Spleen (tissue), 11 donors: Measurements from ENCODE around the gene PIGB. TPM values are rescaled to one million over a fixed set of nuclear protein-coding genes. Genes with fewer than 3 reads are reported as not detected.

ENCODE experiments used
- DNase-seq: peaks from one replicate; pipeline ENCODE4 v3.0.0-alpha.2; 2020
- H3K27ac ChIP-seq, 8 donors: fragments of 200-600 bp; sonication (generic) in 7 of 8; 1 replicate in 4 of 8; 2 replicates in 4 of 8; pipeline versions ENCODE4 v1.5.0 to v1.8.0; 2016 to 2021; ENCODE audit warnings: inconsistent platforms in 4 of 8, mild to moderate bottlenecking in 4 of 8, moderate library complexity in 1 of 8
- H3K27me3 ChIP-seq, 7 donors: fragments of 200-600 bp; sonication (generic) in 6 of 7; replicated peaks in 1 of 7; 1 replicate in 4 of 7; 2 replicates in 3 of 7; pipeline versions ENCODE4 v1.5.0 to v1.8.0; 2016 to 2021; ENCODE audit warnings: inconsistent platforms in 3 of 7, mild to moderate bottlenecking in 1 of 7
- H3K36me3 ChIP-seq, 6 donors: fragments of 200-600 bp; sonication (generic) in 5 of 6; 1 replicate in 4 of 6; 2 replicates in 2 of 6; pipeline versions ENCODE4 v1.5.0 to v1.8.0; 2016 to 2021; ENCODE audit warnings: inconsistent platforms in 2 of 6
- H3K4me1 ChIP-seq, 6 donors: fragments of 200-600 bp; sonication (generic) in 5 of 6; 1 replicate in 3 of 6; 2 replicates in 3 of 6; pipeline versions ENCODE4 v1.5.0 to v1.8.0; 2016 to 2021; ENCODE audit warnings: inconsistent platforms in 3 of 6
- H3K4me3 ChIP-seq, 8 donors: fragments of 200-600 bp; sonication (generic) in 7 of 8; 1 replicate in 4 of 8; 2 replicates in 4 of 8; pipeline versions ENCODE4 v1.5.0 to v1.8.0; 2016 to 2021; ENCODE audit warnings: inconsistent platforms in 4 of 8, mild to moderate bottlenecking in 4 of 8, moderate library complexity in 2 of 8
- H3K9me3 ChIP-seq, 8 donors: fragments of 200-600 bp; sonication (generic) in 7 of 8; 1 replicate in 4 of 8; 2 replicates in 4 of 8; pipeline versions ENCODE4 v1.5.0 to v1.8.0; 2016 to 2021; ENCODE audit warnings: inconsistent platforms in 4 of 8
- CTCF ChIP-seq, 11 experiments: fragments of 200-600 bp in 7 of 11; fragments of 450-650 bp in 4 of 11; sonication (generic) in 4 of 11; IDR thresholded peaks in 8 of 11; conservative IDR thresholded peaks in 3 of 11; 1 replicate in 7 of 11; 2 replicates in 4 of 11; pipeline versions ENCODE4 v1.4.0 to v1.8.0; 2016 to 2021; ENCODE audit warnings: antibody characterized with exemption in 11 of 11, inconsistent platforms in 4 of 11, mild to moderate bottlenecking in 1 of 11
- POLR2A ChIP-seq, 3 donors: fragments of 450-650 bp; IDR thresholded peaks; one replicate each; pipeline ENCODE4 v1.5.1; 2017; ENCODE audit warnings: antibody characterized with exemption in 3 of 3, mild to moderate bottlenecking in 1 of 3
- POLR2AphosphoS5 ChIP-seq, 3 donors: sonication (generic); formaldehyde crosslinking; IDR thresholded peaks; one replicate each; pipeline ENCODE4 v1.5.1; 2017; ENCODE audit warnings: antibody characterized with exemption in 3 of 3
- WGBS, 5 donors: extraction: QIAGEN DNeasy Blood & Tissue Kit in 3 of 5; methylation state at CpG; one replicate each; pipeline versions ENCODE4 v1.1.5 to v1.1.7; 2013 to 2018; 5-methylcytosine and 5-hydroxymethylcytosine counted together
- intact Hi-C: fragments of 100-400 bp; cut with DNase I; formaldehyde crosslinking; loops from one replicate; pipeline ENCODE4 v1.15.0; 2023; ENCODE audit warnings: low total_unique reads
- polyA plus RNA-seq, 3 donors: library from polyadenylated mRNA; stranded (reverse); fragments of 200-250 nt; gene quantifications; one replicate each; pipeline ENCODE4 v1.2.1, GENCODE V29; 2013
- total RNA-seq, 7 donors: library from RNA; depleted of rRNA in 3 of 7; stranded (reverse); fragments of >200 nt in 3 of 7; fragmentation: NEBNext Ultra II Directional in 4 of 7; extraction: Animal tissue kit (Norgen Biotek cat#: 25700) in 4 of 7; gene quantifications; one replicate each; pipeline versions ENCODE4 v1.1.0 to v1.2.1, GENCODE V29; 2016 to 2021
- donor health status: healthy with polysubstance abuse.
- donor health status: DM: no; HTN: no; CAD: no; lungs with moderate emphysema.
- donor health status: DM: no; HTN: no; CAD: no.
- donor health status: Bipolar disorder and iron deficiency.
- donor health status: healthy.
- donor health status: DM: no; HTN: no; CAD: no.
- donor health status: DM: yes; HTN: yes; CAD: no.

PIGB gene
- total and polyA plus RNA-seq, 10 donors, result 13.5 to 37.5 (median 23.2) TPM

GRCh38 chr15:55356985-55357585 is 38.1 kb downstream of the PIGB start:
- no peak for TF ChIP-seq POLR2AphosphoS5 (IDR thresholded peaks at IDR 0.05)
- TF ChIP-seq CTCF (IDR thresholded peaks at IDR 0.05 in 8 of 11, conservative IDR thresholded peaks at IDR 0.05 in 3 of 11), result no peak
- TF ChIP-seq POLR2A (IDR thresholded peaks at IDR 0.05), result no peak
- Histone ChIP-seq H3K27me3 (no peaks in the 10 kb centered on the region), H3K4me3 (no peak overlapping the region), H3K36me3 (peaks cover 0 to 100% (median 49%) of the 10 kb centered on the region in 6 donors), H3K4me1 (peaks cover 0 to 5% (median 0%) of the 10 kb centered on the region in 6 donors), H3K9me3 (no peaks in the 10 kb centered on the region), H3K27ac (no peak overlapping the region)
- 98% methylated on average over 5 of the region's 5 CpGs for WGBS, 5 donors
- intact Hi-C loops, result no loop called here
- no peak for DNase-seq

- Histone ChIP-seq H3K4me3 (no peak overlapping the region), H3K4me1 (peaks cover 0 to 5% (median 0%) of the 10 kb centered on the region in 6 donors), H3K36me3 (peaks cover 0 to 100% (median 52%) of the 10 kb centered on the region in 6 donors), H3K9me3 (no peaks in the 10 kb centered on the region), H3K27ac (no peak overlapping the region), H3K27me3 (no peaks in the 10 kb centered on the region)
- intact Hi-C loops, result no loop called here
- WGBS, 5 donors, result 94 to 100% (median 99%) methylated on average over 2 of the region's 2 CpGs
- no peak for TF ChIP-seq POLR2AphosphoS5 (IDR thresholded peaks at IDR 0.05)
- DNase-seq, result no peak
Observed at GRCh38 chr15:55357774-55358173, 38.8 kb downstream of the PIGB start.

GRCh38 chr15:55358471-55358870 is 39.4 kb downstream of the PIGB start:
- no peak overlapping the region for H3K27ac ChIP-seq
- no peaks in the 10 kb centered on the region for H3K9me3 ChIP-seq
- no peak for DNase-seq
- TF ChIP-seq CTCF (IDR thresholded peaks at IDR 0.05 in 8 of 11, conservative IDR thresholded peaks at IDR 0.05 in 3 of 11), result no peak
- no peak for TF ChIP-seq POLR2A (IDR thresholded peaks at IDR 0.05)
- no peak for TF ChIP-seq POLR2AphosphoS5 (IDR thresholded peaks at IDR 0.05)
- H3K4me3 ChIP-seq, result no peak overlapping the region
- intact Hi-C loops, result no loop called here
- peaks cover 0 to 5% (median 0%) of the 10 kb centered on the region in 6 donors for H3K4me1 ChIP-seq
- peaks cover 0 to 100% (median 54%) of the 10 kb centered on the region in 6 donors for H3K36me3 ChIP-seq
- no peaks in the 10 kb centered on the region for H3K27me3 ChIP-seq

- Histone ChIP-seq H3K27me3 (no peaks in the 10 kb centered on the region), H3K4me3 (no peak overlapping the region), H3K9me3 (no peaks in the 10 kb centered on the region), H3K27ac (no peak overlapping the region), H3K4me1 (peaks cover 0 to 5% (median 0%) of the 10 kb centered on the region in 6 donors), H3K36me3 (peaks cover 0 to 99% (median 59%) of the 10 kb centered on the region in 6 donors)
- 31 to 53% (median 36%) methylated on average over 6 of the region's 6 CpGs for WGBS, 5 donors
- DNase-seq, result no peak
- TF ChIP-seq POLR2A (IDR thresholded peaks at IDR 0.05) (no peak), POLR2AphosphoS5 (IDR thresholded peaks at IDR 0.05) (no peak), CTCF (IDR thresholded peaks at IDR 0.05 in 8 of 11, conservative IDR thresholded peaks at IDR 0.05 in 3 of 11) (no peak)
- intact Hi-C loops, result no loop called here
Observed at GRCh38 chr15:55360256-55360655, 41.2 kb downstream of the PIGB start.
